H54 (cell line): ENCODE data around the gene ST6GALNAC1.

ENCODE experiments used
- DNase-seq: peaks from one replicate; pipeline ENCODE4 v3.0.0; 2011; ENCODE audit warnings: low spot score, mixed read lengths; ENCODE audit not compliant: insufficient read length
- FAIRE-seq: peaks from 3 replicates; lab custom pipeline; 2011; peaks lifted over from hg19 to GRCh38; lab: Jason Lieb, UNC
- POLR2A ChIP-seq: IDR thresholded peaks from 2 replicates; pipeline ENCODE4 v1.6.1; 2011; ENCODE audit warnings: low read depth, mild to moderate bottlenecking, low read length

Gene ST6GALNAC1

DNA sequence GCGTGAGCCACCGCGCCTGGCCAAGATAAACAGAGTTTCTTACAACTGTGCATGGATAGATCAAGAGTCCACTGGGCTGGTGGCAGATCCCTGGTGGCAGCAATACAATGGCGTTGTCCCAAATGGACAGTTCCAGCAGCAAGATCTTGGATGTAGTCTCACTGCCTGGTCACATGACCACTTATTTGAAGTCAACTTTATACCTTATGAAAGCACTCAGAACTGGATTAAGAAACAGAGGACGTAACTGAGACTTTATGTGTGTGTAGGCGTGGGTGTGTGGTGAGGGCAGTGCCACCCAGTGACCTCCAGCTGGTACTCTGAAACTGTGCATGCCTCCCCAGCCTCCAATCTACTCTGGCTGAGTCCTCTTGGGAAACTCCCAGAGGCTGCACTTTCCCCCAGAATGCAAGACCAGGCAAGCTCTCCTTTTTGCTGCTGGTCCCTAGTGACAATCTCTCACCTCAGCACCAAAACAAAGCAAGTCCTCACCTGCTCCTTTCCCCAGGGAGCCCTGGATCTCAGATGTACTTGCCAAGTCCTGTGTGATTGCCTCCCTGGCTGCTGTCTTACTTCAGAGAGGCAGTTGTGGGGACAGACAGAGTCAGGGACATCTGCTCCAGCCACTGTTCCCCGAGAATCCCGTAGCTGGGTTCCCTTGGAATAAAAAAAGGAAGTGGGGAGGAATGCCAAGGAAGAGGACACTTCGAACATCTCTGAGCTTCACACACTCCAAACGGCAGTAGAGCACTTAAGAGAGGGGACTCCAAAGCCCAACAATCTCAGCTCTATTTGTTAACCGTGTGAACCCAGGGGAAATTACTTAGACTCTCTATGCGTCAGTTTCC lies 46.2 kb downstream of the ST6GALNAC1 start:
- FAIRE-seq: no peak
- DNase-seq: no peak
- no peak for TF ChIP-seq POLR2A

DNA sequence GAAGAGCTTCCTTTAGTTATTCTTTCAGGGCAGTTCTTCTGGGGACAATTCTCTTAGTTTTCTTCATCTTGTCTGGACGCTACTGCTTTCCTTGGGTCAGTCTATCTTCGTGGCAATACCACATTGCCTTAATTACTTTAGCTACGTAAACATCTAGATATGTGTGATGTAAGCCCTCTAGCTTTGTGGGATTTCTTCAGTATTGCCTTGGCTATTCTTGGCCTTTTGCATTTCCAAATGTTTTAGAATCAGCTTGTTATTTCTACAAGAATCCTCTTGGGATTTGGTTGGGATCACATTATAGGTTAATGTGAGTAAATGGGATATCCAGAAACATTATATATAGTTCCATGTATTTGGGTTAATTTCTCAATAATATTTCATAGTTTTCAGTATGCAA lies 48.9 kb downstream of the ST6GALNAC1 start:
- DNase-seq (no peak), FAIRE-seq (no peak)
- TF ChIP-seq POLR2A: no peak

DNA sequence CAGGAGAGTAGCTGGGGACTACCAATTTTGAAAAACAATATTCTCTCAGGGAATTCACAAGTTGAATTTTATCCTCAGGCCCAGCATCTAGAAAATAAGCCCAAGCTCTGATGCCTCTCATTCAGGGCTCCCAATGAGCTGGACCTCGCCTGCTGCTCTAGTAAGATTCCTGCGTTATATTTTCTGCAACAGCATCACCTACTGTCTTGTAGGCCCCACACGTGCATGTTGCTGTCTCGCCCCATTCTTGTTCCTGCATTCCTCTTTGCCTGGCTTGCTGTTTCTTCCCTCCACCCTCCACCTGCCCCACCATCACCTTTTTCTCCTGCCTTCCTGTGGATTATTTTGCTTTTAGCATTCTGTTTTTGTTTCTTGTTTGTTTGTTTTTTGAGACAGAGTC lies 49.6 kb downstream of the ST6GALNAC1 start:
- DNase-seq (no peak), FAIRE-seq (no peak)
- no peak for TF ChIP-seq POLR2A

DNA sequence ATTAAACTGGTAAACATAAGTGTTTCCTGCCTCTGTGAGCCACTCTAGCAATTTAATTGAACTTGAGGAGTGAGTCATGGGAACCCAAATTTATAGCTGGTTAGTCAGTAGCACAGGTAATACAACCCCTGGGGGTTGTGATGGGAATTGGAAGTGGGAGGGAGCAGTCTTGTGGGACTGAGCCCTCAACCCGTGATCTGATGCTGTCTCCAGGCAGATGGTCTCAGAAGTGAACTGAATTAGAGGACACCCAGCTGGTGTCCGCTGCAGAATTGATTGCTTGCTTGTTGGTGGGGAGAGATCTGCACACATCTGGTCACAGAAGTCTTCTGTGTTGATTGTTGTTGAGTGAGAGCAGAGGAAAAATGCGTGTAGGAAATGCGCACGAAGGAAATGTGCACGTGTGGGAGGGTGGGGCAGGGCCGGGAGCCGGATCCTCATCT lies 50.2 kb downstream of the ST6GALNAC1 start:
- no peak for FAIRE-seq
- no peak for DNase-seq
- TF ChIP-seq POLR2A: no peak

DNA sequence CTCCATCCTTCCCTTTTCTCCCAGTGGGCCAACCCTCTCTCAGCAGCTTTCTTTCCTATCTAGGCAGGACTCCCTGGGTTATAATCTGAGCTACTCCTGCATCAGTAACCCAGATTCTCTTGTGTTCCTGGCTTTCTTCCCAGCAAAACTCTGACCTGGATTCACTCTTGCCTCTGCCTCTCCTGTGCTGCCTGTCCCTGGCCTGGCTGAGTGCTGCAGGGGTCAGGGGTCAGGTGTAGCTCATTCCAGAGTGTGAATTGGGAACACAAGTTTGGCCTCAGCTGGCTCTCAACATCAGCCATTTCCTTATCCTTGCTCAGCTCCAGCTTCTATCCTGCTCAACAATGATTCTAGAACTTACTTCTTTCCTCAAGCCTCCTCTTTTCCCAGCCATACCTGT lies 55.4 kb downstream of the ST6GALNAC1 start:
- DNase-seq (no peak), FAIRE-seq (no peak)
- no peak for TF ChIP-seq POLR2A

DNA sequence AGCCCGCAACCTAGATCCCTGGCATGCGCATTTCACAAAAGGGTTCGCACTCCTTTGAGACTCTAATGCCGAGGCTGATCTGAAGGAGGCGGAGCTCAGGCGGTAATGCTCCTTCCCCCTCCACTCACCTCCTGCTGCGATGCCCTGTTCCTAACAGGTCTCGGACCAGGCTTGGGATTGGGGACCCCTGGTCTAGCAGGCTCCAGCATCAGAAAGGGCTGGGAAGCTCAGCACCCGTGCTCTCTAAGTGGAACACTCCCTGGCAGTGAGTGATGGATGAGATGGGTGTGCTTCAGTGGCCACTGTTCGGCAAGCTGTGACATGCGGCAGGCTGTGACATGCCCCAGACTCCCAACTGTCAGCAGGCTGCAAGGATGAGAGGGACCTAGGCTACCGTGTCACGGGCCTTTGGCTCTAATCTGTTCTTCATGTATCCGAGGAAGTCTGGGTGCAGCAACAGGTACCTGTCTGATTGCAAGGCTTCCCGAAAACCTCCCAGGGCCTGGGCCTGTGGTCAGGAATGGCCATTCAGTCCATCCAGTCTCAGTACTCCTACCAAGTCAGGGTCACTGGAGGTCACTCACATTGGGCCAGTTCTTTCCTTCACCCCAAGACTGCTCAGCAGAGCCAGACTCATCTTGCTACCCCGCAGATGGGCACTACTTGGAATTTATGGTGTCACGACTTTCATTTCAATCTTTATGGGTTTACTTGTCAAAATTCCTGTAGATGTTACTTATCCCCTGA lies 56.6 kb downstream of the ST6GALNAC1 start:
- no peak for TF ChIP-seq POLR2A
- DNase-seq: no peak
- FAIRE-seq: no peak

DNA sequence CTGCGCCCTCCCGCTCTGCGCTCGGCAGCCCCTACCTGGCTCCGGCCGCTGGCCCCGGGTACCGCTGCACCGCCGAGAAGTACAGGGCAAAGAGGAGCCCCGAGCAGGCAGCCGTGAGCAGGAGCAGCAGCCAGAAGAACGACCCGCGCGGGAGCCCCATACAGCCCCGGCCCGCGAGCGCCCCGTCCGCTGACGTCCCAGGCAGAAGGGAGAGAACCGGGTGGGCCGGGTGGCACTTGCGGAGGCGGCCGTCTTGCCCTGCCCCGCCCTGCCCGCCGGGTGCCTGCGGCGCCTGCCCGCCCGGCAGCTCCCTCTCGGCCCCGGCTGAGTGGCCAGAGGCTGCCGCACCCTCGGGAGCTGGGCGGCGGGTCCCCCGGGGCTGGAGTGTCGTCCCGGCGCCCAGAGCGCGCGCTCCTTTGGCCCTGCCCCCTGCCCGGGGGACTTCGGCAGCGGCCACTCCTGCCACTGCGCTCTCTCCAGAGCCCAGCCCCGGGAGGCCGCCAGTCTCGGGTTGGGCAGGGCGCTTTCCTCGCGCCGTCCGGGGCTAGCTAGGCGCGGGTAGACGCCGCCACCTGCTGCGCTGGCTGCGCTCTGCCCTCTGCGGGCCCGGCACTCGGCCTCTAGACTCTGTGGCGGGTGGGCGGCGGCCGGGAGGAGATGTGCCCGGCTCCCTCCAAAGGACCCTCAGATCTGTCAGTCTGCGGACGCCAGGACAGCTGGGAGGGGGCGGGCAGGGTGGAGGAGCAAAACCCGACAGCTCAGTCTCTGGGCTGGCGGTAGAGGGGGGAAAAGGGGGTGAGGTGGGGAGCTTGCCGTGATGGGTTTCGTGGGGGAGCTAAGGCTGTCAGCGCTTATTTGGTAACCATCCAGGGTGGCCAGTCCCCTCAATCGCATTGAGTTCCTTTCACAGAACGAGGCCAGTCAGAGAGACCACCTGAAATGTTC lies 57.6 kb downstream of the ST6GALNAC1 start, which contains the start of gene ST6GALNAC2:
TSS of gene ST6GALNAC2 (minus strand) at position 212 of the 945 bp plus-strand sequence. CDS start at position 160, 52 bp downstream.
- peak; percentile 49; the same call in 1 of the 2 replicates for TF ChIP-seq POLR2A
- DNase-seq: peak; percentile 76
- FAIRE-seq: no peak

DNA sequence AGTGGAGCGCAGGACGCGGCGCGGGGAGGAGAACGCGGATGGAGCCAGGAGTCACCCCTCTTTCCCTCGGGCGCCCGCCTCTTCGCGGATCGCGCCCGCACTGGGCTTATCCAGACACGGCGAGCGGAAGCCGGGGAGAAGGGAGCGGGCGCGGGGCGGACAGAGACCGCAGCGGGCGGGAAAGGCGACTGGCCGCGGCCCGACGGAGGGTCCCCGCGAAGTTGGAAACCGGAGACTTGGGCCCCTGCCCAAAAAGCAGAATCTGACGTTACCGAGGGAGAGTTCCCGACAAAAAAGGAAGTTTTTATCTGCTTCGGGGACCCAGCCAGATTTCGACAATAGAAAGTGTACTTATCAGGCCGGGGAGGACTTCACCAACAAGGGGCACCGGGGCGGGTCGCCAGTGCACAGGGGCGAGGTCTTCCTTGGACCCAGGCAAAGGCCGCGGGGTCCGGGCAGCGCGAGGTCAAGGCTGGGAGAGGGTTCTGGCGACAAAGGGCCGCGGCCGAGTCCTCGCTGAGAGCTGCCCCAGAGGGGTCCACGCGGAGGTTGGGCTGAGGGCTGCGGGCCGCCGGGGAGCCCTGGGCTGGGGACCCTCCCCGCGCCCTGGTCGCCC lies 58.4 kb downstream of the ST6GALNAC1 start:
- DNase-seq (no peak), FAIRE-seq (no peak)
- no peak for TF ChIP-seq POLR2A

DNA sequence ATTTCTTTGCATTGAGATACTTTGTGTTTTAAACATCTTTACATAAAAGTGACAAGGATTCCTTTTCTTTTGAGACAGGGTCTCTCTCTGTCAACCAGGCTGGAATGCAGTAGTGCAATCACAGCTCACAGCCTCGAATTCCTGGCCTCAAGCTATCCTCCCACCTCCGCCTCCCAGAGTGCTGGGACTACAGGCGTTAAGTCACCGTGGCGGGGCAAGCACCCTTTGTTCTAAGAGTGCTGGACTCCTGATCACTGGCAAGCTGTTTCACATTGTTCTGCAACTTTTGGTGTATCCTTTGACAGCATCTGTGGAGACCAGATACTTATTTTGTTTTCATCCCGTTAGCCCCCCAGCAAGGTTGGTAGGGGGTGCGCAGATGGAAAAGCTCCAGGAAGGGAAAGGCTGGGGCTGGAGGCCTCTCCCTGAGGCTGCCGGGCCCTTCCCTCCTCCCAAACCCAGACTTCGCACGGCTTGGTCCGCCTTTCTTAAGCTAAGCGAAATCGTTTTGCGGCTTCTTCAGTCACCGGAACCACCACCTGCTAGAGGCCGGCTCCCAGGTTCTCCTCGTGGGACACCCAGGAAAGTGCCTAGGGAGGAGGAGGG lies 59.0 kb downstream of the ST6GALNAC1 start:
- FAIRE-seq: no peak
- TF ChIP-seq POLR2A: no peak
- no peak for DNase-seq

DNA sequence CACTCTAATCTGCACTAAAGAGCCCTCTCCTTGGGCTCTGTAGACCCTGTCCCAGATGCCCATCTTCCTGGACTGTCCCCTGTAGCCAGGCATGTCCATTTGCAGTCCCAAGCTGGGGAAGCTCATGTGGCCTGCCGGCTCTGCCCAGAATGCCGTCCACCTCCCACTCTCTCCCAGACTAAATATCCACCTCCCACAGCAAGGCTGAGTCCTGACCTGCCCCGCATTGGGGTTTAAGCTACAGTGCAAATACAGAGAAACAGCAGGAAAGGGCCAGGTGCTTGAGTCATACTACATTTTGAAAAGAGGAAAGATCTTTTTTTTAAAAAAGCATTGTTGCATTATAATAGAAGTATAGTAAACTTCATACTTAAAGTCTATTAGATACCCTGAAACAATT lies 60.9 kb downstream of the ST6GALNAC1 start:
- no peak for TF ChIP-seq POLR2A
- DNase-seq (no peak), FAIRE-seq (no peak)

DNA sequence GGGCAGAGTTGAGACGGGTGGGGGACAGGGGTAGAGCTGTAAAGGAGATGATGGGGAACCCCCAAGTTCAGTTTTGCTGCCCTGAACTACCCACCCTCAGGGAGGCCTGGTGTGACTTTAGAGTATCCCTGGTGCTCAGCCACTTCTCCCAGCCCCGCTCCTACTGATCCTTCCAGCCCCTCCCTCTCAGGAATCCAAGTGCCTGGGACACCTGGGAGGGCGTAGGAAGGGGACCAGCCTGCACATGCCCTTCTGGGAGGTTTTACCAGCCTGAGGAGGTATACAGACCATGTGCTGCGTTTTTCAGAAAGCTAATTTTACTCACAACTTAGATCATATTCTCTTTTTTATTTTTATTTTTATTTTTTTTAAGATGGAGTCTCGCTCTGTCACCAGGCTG lies 62.0 kb downstream of the ST6GALNAC1 start:
- FAIRE-seq (no peak), DNase-seq (no peak)
- TF ChIP-seq POLR2A: no peak

DNA sequence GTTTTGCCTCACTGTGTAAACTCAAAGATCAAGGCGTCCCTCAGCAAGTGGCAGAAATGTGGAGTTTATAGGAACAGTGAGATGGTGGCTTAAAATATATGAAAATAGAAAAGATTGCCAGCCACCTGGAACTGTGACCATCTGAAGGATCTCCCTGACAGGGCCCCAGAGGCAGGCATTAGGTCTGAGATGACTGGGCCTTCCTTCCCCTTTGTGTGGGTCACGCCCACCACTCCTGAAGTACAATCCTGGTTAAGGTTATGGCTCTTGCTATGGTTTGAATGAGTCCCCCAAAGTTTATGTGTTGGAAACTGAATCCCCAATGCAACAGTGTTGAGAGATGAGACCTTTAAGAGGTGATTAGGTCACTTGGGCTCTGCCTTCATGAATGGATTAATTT lies 64.3 kb downstream of the ST6GALNAC1 start:
- no peak for TF ChIP-seq POLR2A
- DNase-seq (no peak), FAIRE-seq (no peak)
